ENCODE results near the gene RET.

RET gene

GRCh38 chr10:43062402-43063160 lies 14.3 kb upstream of the RET start:
- DNase-seq: no peak

DNA sequence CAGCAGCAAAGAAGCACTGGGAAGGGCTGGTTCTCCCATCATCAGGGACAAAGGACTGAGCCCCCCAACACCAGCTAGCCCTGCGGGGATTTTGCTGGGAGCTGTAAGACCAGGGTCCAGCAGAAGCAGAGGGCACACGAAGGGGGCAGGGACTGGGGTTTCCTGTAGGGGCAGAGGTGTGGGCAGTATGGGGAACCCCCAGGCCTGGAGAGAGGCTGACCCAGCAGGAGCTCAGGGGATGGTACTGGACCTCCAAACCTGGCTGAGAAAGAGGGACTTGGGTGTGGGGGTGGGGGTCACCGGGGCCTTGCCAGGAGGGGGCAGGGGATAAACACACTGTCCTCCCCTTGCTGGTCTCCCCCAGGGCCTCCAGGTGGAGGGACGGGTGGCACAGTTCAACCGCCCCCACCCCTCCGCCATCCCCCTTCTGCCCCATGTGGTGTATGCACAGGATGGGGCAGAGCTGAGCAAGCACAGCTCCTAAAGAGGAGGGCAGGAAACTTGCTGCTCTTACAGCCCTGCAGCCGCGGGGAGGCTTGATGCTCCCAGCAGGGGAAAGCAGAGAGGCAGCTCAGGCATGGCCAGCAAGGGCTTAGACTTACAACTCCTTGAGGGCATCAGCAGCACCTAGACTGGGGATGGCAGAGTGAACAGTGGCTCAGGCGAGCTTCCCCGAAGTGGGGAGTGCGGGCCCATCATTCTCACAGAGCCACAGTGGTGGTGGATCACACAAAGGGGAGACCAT lies 12.4 kb upstream of the RET start:
- no peak for DNase-seq

- DNase-seq: no peak
Measured at GRCh38 chr10:43065234-43065633, 11.6 kb upstream of the RET start.

- no peak for DNase-seq
Measured at GRCh38 chr10:43065761-43066160, 11.1 kb upstream of the RET start.

DNA sequence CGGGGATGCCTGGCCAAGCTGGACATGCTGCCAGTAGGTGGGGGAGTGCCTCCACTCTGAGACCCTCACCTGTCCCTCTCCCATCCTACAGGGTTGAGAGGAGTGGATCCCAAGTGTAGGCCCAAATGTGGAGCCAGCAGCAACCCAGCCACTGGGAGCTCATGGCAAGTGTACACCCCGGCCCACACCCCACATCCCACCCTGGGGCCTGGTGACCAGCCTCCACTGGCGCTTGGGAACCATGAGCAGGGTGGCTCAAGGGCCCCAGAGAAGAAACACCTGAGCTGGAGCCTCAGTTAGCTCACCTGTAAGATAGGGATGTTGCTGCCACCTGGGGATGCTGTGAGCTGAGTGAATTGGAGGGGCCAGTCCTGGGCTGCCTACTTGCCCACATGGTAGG lies 10.4 kb upstream of the RET start:
- DNase-seq: no peak

- no peak for DNase-seq
Measured at GRCh38 chr10:43067391-43068135, 9.3 kb upstream of the RET start.

DNA sequence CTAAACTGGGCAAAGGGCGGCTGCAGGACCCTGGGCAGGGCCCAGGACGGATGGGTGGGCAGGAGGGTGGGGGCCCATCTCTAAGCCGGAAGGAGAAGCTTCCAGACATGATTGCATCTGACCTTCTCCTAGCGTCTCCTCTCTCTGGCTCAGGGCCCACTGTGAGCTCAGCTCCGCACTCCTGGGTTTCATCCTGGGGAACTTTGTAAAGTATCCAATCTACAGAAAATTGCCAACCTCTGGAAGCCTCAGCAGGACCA lies 8.8 kb upstream of the RET start:
- no peak for DNase-seq

GRCh38 chr10:43068471-43069210 lies 8.2 kb upstream of the RET start:
- DNase-seq: no peak

DNA sequence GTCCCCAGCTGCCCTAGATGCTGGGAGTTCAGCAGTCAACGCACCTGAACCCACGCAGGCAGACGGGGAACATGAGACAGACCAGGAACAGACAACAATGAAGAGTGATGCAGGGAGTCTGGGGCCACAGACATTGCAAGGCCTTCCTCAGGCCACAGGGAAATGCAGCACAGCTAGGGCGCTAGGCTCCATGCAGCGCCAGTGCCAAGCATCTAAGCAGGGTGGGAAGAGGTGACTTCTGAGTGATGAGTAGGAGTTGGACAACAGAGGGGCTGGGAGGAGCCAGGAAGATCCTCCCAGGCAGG lies 7.7 kb upstream of the RET start:
- DNase-seq: no peak

DNA sequence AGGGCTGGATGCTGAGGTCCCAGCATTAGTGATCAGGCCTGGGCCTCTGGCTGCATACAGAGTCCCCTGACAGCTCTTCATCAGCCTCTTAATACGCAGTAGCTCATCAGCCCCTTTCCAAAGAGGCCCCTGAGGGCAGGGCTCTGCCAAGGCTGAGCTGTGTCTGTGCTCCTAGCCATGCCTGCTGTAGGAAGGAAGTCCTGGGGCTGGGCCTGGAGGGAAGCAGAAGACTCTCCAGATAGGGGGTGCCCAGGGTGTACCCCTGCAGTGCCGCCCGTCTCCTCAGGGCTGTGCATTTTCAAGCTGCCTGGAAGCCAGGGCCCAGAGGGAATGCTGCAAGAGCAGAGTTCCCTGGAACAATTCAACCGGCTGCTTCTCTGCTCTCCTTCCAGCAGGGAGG lies 7.3 kb upstream of the RET start:
- no peak for DNase-seq

DNA sequence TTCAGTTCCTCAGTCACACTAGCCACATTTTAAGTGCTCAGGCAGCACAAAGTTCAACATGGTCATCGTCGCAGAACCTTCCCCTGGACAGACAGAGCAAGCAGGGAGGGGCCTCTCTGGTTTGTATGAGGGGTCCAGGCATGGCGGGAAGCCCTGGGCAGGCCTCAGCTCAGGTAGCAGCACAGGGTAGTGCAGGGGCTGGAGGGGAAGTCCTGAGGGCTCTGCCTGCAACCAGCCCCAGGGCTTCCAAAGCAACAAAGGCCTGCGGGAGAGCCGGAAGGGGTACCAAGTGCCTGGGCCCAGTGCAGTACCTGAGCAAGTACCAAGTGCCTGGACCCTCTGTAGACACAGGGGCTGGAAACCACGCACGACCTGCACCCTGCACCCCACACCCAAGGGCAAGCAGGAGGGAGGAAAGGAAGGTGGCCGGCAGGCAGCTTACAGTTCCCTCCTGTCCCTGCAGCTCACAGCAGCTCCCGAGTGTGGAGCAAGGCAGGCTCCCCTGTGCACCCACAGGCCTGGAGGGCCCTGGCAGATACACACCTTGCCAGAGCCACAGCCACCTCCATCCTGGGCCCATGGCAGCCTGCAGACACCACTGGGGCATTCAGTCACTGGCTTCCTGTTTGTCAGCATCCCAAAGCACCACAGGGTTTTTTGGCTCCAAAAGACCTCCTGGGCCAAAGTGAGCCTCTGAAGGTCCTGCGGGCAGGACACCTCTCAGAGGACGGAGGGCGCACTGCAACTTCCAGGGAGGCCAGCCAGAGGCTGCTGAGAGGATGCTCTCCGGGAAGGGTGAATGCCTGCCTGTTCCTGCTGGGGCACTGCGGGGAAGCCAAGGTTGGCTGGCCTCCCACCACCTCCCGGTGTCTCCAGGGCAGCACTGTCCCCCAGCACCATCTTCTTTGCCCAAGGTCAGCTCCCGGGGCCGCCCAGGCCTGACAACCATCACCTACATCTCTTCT lies 6.5 kb upstream of the RET start:
- no peak for DNase-seq

DNA sequence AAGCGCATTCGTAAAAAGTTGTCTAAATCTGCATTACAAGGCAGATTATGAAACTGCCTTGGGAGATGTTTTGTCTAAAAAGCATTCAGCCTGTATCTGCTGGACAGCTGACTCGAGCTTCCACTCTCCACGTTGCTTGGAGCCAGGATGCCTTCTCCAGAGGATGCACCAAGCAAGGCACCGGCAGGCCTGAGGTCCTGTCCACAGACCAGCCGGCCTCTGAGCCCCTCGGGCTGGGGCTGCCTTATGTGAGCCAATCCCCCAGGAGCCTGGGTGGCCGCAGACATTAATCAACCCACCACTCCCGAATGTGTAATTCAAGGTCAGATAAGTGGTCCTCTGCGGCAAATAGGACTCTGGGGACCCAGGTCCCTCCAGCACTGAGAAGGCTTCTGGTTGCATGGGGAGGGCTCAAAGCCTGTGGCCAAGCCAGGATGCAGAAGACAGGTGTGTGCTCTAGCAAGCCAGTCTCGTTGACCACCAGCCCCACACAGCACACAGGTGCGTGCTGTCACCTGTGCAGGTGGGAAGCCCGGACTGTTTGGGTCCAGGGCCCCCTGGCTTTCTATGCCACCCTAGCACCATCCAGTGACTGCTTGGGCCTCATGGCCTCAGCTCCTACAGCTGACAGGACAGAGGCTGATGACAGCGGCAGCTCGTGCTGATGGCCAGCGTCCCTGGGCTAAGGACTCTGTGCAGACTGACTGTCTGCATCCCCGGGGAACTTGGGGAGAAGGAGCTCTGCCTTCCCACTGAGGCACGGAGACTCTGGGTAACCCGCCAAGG lies 4.8 kb upstream of the RET start:
- DNase-seq: no peak

DNA sequence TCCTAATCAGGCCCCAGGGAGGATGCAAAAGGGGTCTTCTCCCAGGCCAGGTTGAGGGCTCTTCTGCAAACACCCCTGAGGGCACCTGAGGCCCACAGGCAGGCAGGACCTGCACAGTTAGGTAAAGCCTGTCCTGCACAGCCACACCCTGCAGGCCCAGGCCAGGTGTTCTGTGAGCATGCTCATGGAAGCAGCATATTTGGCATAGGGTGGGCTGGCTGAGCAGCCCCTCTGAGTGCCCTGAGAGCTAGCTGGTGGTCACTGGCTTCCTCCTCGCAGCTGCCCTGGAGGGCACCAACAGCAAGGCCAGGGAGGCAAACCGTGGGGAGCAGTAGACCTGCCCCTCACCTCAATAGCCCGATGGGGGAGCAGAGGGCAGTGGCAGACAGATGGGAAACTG lies 3.7 kb upstream of the RET start:
- no peak for DNase-seq

GRCh38 chr10:43073721-43074120 lies 3.1 kb upstream of the RET start:
- no peak for DNase-seq

DNA sequence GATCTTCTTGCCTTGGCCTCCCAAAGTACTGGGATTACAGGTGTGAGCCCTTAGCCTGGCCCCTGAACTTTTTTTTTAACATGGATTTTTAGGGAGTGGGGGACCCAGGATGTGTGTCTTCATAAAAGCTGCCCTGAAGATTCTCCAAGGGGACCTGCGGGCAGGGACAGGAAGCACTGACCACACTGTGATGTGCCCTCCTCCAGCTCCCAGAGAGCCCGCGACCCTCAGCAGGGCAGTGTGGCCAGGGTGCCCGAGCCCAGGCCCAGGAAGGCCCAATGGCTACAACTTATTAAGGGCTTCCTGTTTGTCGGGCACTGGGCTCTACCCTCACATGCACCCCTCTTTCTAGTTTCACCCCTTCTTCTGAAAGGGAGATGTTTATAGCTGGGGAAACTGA lies 2.5 kb upstream of the RET start:
- no peak for DNase-seq

DNA sequence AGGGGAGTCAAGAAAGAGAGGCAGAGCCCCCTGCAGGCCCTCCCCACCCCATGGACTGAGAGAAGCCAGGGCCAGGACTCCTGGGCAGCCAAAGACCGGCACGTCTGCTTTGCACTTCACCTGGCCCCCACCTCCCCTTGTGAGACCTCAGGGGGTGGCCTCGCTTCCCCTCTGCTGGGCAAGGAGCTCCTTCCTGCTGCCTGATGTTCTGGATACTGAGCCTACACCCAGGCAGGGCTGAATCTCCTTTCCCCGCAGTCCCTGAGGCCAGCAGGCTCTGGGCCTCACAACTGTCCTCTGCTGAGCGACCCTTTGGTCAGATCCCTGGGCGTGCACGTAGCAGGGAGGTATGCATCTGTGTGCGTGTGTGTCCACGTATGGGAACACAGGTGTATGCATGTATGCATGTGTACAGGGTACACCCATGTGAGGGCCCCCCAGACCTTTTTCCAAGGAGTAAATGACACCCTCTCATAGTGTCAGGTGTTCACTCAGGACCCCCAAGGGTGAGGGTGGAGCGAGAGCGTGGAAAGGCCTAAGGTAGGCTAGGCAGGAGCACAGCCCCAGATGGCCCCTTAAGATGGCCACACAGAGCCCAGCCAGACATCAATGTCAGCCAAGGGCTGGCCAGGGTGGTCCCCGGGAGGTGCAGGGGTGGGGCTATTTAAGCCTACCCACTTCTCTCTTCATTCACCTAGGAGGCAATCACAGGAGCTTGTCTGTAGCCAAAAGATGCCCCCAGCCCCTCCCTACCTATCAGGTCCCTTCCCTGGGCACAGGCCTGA lies 1.9 kb upstream of the RET start:
- no peak for DNase-seq

GRCh38 chr10:43075612-43076003 lies 1.3 kb upstream of the RET start:
- no peak for DNase-seq

- DNase-seq: peak in 1 of 5 donors; percentile 21
Measured at GRCh38 chr10:43076311-43076875, 476 bp upstream of the RET start.

DNA sequence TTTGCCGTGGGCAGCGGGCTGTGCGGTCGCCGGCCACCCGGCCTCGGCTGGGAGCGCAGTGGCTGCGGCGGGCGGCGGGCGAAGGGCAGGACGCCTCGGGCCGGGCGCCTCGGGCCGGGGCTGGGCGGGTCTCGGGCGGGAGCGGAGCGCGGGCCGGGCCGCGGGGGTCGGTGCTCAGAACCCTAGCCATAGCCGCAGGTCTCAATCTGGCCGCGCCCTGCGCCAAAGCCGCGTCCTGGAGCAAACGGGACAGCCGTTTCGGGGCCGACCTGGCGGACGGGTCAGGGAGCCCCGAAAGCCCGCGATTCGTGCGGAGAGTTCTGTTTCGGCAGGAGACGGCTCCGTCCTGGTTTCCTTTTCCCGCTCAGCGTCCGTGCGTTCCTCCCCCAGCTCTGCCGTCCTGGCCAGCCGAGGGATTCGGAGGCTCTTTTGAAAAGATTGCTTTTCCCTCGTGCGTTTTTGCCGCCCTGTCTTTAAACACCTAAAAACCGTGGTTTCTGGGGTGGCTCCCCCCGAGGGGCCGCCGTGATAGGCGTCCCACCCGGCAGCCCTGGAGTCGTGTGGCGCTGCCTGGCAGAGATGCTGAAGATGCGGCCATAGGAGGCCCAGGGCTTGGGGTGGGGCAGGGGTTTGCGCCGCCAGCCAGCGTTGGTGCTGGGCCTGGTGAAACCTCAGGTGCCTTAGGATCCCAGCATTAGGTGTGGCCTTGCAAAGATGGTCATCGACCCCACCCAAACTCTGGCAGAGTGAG lies 727 bp downstream of the RET start:
- DNase-seq: no peak
